ENCODE measurements around the gene PCNX2.

GRCh38 chr1:233331676-233332519 lies 36.4 kb upstream of the PCNX2 start:
- TF ChIP-seq ZFX (IDR thresholded peaks at IDR 0.05) (no peak), RAD21 (IDR thresholded peaks at IDR 0.05; ENCODE audit: low read depth) (no peak), ATF3 (IDR thresholded peaks at IDR 0.05) (no peak), POLR2A (IDR thresholded peaks at IDR 0.05; ENCODE audit: borderline replicate concordance, extremely low read depth, insufficient read depth, insufficient read length) (no peak), SIN3A (IDR thresholded peaks at IDR 0.05; ENCODE audit: low read depth) (no peak), POLR2AphosphoS5 (IDR thresholded peaks at IDR 0.05; ENCODE audit: low read depth, low read length) (no peak), MAX (IDR thresholded peaks at IDR 0.05) (no peak), CTCF (IDR thresholded peaks at IDR 0.05 in 2 of 3, conservative IDR thresholded peaks at IDR 0.05 in 1 of 3; ENCODE audit: borderline replicate concordance in 1 of 3, insufficient read depth in 1 of 3, low read depth in 2 of 3, low read length in 2 of 3) (no peak)

Data from HCT116 (cell line).